K562 (cell line): ENCODE results near the gene ACTRT2. TPM values are rescaled to one million over a fixed set of nuclear protein-coding genes. Genes with fewer than 3 reads are reported as not detected.

Source experiments
- ATAC-seq: fragments of 200-7000 bp; cut with Tn5 transposase; 3 replicates; pipeline ENCODE4 v1.9.1; 2020; ENCODE audit warnings: moderate library complexity
- BruUV-seq: library from RNA; stranded (reverse); fragments of 400-500 nt; replicated peaks from 2 replicates; lab custom pipeline; 2021; lab: Mats Ljungman, UMichigan
- CTCF ChIA-PET: fragments of 300-600 bp; formaldehyde crosslinking; extraction: SDS; loops from one replicate; lab custom pipeline; 2021; ENCODE audit warnings: low intra/inter-chr PET ratio; lab: Yijun Ruan, JAX
- POLR2A ChIA-PET: fragments of 300-600, 350-650 bp; sonication (Branson Sonifier 250); formaldehyde crosslinking; extraction: SDS; loops from one replicate; lab custom pipeline; 2021; ENCODE audit warnings: antibody characterized with exemption, inconsistent platforms; lab: Yijun Ruan, JAX
- DNase-seq, 4 experiments: peaks; one replicate each; pipeline versions ENCODE4 v3.0.0 to v3.0.0-alpha.2; 2011 to 2018; ENCODE audit warnings: low spot score in 3 of 4, mixed read lengths in 3 of 4; ENCODE audit errors: extremely low read depth in 1 of 4
- FAIRE-seq: peaks from 2 replicates; lab custom pipeline; 2011; peaks lifted over from hg19 to GRCh38; lab: Jason Lieb, UNC
- H2AFZ ChIP-seq: 2 replicates; pipeline ENCODE4 v1.6.0; 2011; ENCODE audit warnings: low read depth, low read length, control low read depth, inconsistent platforms
- H3K27ac ChIP-seq: fragments of 200-600 bp; 3 replicates; pipeline ENCODE4 v1.8.0; 2011; ENCODE audit warnings: low read depth, mild to moderate bottlenecking, control low read depth, inconsistent platforms, low read length, moderate library complexity, mixed read lengths; ENCODE audit errors: extremely low read depth
- H3K27me3 ChIP-seq, 2 experiments: fragments of 300-600 bp in 1 of 2; 2 replicates in 1 of 2; 3 replicates in 1 of 2; pipeline versions ENCODE4 v1.6.0 to v1.8.0; 2011; ENCODE audit warnings: inconsistent platforms in 2 of 2, low read length in 2 of 2, mild to moderate bottlenecking in 1 of 2, mixed read lengths in 1 of 2, moderate library complexity in 1 of 2; ENCODE audit not compliant: control insufficient read depth in 2 of 2, insufficient read depth in 2 of 2
- H3K36me3 ChIP-seq: fragments of 300-600 bp; 3 replicates; pipeline ENCODE4 v1.8.0; 2011; ENCODE audit warnings: mild to moderate bottlenecking, low read length, inconsistent platforms; ENCODE audit not compliant: control insufficient read depth, insufficient read depth
- H3K4me1 ChIP-seq, 2 experiments: fragments of 200-600 bp in 1 of 2; replicated peaks in 1 of 2; 2 replicates in 1 of 2; 3 replicates in 1 of 2; pipeline versions ENCODE4 v1.5.1 to v1.8.0; 2011; ENCODE audit warnings: inconsistent platforms in 2 of 2, low read length in 2 of 2, mild to moderate bottlenecking in 1 of 2, mixed read lengths in 1 of 2, moderate library complexity in 1 of 2; ENCODE audit not compliant: control insufficient read depth in 2 of 2, insufficient read depth in 2 of 2
- H3K4me2 ChIP-seq: 2 replicates; pipeline ENCODE4 v1.6.1; 2011; ENCODE audit warnings: low read length, control low read depth, inconsistent platforms, mixed read lengths; ENCODE audit not compliant: insufficient read depth
- H3K4me3 ChIP-seq: fragments of 200-600 bp; sonication (generic), shearing (Covaris generic); 2 replicates; pipeline ENCODE4 v1.5.1; 2016; ENCODE audit warnings: control low read depth, inconsistent platforms
- H3K79me2 ChIP-seq: fragments of 200-600 bp; 3 replicates; pipeline ENCODE4 v1.8.0; 2011; ENCODE audit warnings: low read length, inconsistent platforms; ENCODE audit not compliant: control insufficient read depth, insufficient read depth
- H3K9ac ChIP-seq, 2 experiments: 2 replicates each; pipeline versions ENCODE4 v1.6.0 to v1.6.1; 2011; ENCODE audit warnings: low read depth in 2 of 2, low read length in 2 of 2, control low read depth in 1 of 2, inconsistent platforms in 1 of 2, mild to moderate bottlenecking in 1 of 2, mixed read lengths in 1 of 2; ENCODE audit not compliant: insufficient read depth in 1 of 2
- H3K9me1 ChIP-seq: one replicate; pipeline ENCODE4 v1.6.0; 2011; ENCODE audit warnings: inconsistent platforms, mild to moderate bottlenecking, low read length, moderate library complexity; ENCODE audit not compliant: control insufficient read depth, insufficient read depth
- H3K9me3 ChIP-seq: replicated peaks from 2 replicates; pipeline ENCODE4 v1.5.1; 2011; ENCODE audit warnings: low read depth, low read length, inconsistent platforms; ENCODE audit not compliant: control insufficient read depth, insufficient read depth
- H4K20me1 ChIP-seq: replicated peaks from 2 replicates; pipeline ENCODE4 v1.6.1; 2011; ENCODE audit warnings: low read length, inconsistent platforms, mixed read lengths; ENCODE audit not compliant: control insufficient read depth, insufficient read depth
- ATF1 ChIP-seq, 2 experiments: fragments of 450-650 bp in 1 of 2; IDR thresholded peaks; 2 replicates each; pipeline ENCODE4 v1.6.1; 2016; ENCODE audit warnings: missing compliant biosample characterization in 1 of 2, missing genetic modification characterization in 1 of 2
- BRD4 ChIP-seq: fragments of 200-600 bp; sonication (generic); IDR thresholded peaks from 2 replicates; pipeline ENCODE4 v1.6.1; 2017; ENCODE audit warnings: inconsistent platforms
- EP300 ChIP-seq: IDR thresholded peaks from 2 replicates; pipeline ENCODE4 v1.6.1; 2012; ENCODE audit warnings: low read length, improper control_type of control experiment
- FIP1L1 ChIP-seq: fragments of 200-400 bp; formaldehyde crosslinking; IDR thresholded peaks from 2 replicates; pipeline ENCODE4 v1.6.1; 2018; ENCODE audit warnings: mild to moderate bottlenecking, low read depth, low read length; ENCODE audit not compliant: poor library complexity, severe bottlenecking
- GTF2A2 ChIP-seq: IDR thresholded peaks from 2 replicates; pipeline ENCODE4 v1.6.1; 2016; ENCODE audit warnings: mild to moderate bottlenecking, missing genetic modification characterization, missing compliant biosample characterization
- POLR2H ChIP-seq: IDR thresholded peaks from 2 replicates; pipeline ENCODE4 v1.6.1; 2016; ENCODE audit warnings: missing genetic modification characterization, low read depth, mild to moderate bottlenecking, control low read depth, missing compliant biosample characterization, moderate library complexity
- PPARD ChIP-seq: fragments of 250-450 bp; sonication (Bioruptor Pico); IDR thresholded peaks from 2 replicates; pipeline ENCODE4 v1.8.0; 2022; ENCODE audit warnings: inconsistent platforms, mild to moderate bottlenecking, moderate library complexity
- RBBP5 ChIP-seq: fragments of 200-600 bp; sonication (generic); IDR thresholded peaks from 2 replicates; pipeline ENCODE4 v1.6.1; 2012; ENCODE audit warnings: borderline replicate concordance, mild to moderate bottlenecking, low read length, control low read depth, inconsistent platforms; ENCODE audit not compliant: insufficient read depth, poor library complexity, severe bottlenecking
- ZFPM2 ChIP-seq: fragments of 250-450 bp; sonication (Bioruptor Pico); IDR thresholded peaks from 2 replicates; pipeline ENCODE4 v1.5.1; 2022; ENCODE audit warnings: mild to moderate bottlenecking
- ZNF232 ChIP-seq: sonication (generic); formaldehyde crosslinking; IDR thresholded peaks from 2 replicates; pipeline ENCODE4 v1.8.0; 2022; ENCODE audit warnings: mild to moderate bottlenecking, missing genetic modification reagents
- WGBS: fragments of 100-300 bp; shearing (Covaris generic); methylation state at CpG from one replicate; pipeline ENCODE4 v1.1.6; 2016; ENCODE audit warnings: low coverage, mixed read lengths; ENCODE audit not compliant: insufficient coverage; ENCODE audit errors: missing lambda C conversion rate; 5-methylcytosine and 5-hydroxymethylcytosine counted together
- in situ Hi-C: fragments of 300-500 bp; cut with MboI; formaldehyde crosslinking; loops from 4 replicates; pipeline ENCODE4 v1.15.0; 2018; ENCODE audit warnings: inconsistent platforms, mixed read lengths
- intact Hi-C: fragments of 100-400 bp; cut with micrococcal nuclease; formaldehyde crosslinking; loops from 2 replicates; pipeline ENCODE4 v1.14.2; 2022
- polyA plus RNA-seq, 8 experiments: library from polyadenylated mRNA; depleted of rRNA in 4 of 8; stranded (reverse) in 5 of 8; unstranded in 3 of 8; fragments of >200 nt; fragmentation: Nextera tagmentation in 2 of 8; fragmentation: Illumina TruSeq in 1 of 8; extraction: Ambion mirVana in 2 of 8; extraction: Trizol in 1 of 8; gene quantifications; 2 replicates each; pipeline versions ENCODE4 v1.2.1 to v1.2.3, GENCODE V29; 2011 to 2014; ENCODE audit warnings: inconsistent platforms in 1 of 8, missing spikeins in 1 of 8
- total RNA-seq, 7 experiments: library from RNA; depleted of rRNA in 6 of 7; stranded (reverse); fragments of >200 nt in 6 of 7; fragmentation: Illumina TruSeq in 2 of 7; extraction: Trizol in 2 of 7; gene quantifications; 2 replicates each; pipeline versions ENCODE4 v1.2.1 to v1.2.3, GENCODE V29; 2011 to 2021; ENCODE audit warnings: low replicate concordance in 1 of 7
- TF ChIP-seq, protein P1 (sequence below): sonication (generic); formaldehyde crosslinking; IDR thresholded peaks from 2 replicates; pipeline ENCODE4 v1.8.1; 2022; ENCODE audit warnings: missing genetic modification reagents
- TF ChIP-seq, protein P2 (sequence below): fragments of 450-650 bp; formaldehyde crosslinking; IDR thresholded peaks from 2 replicates; pipeline ENCODE4 v1.4.0; 2022; ENCODE audit warnings: missing genetic modification characterization
- TF ChIP-seq, protein P3 (sequence below): fragments of 250-450 bp; sonication (Bioruptor Pico); IDR thresholded peaks from 2 replicates; pipeline ENCODE4 v1.4.0; 2020; ENCODE audit warnings: borderline replicate concordance
- TF ChIP-seq, protein P4 (sequence below): fragments of 450-650 bp; formaldehyde crosslinking; IDR thresholded peaks from 2 replicates; pipeline ENCODE4 v1.4.0; 2020; ENCODE audit warnings: mild to moderate bottlenecking, moderate library complexity

The ACTRT2 gene
- total and polyA plus RNA-seq, 9 of the 15 experiments (the other 6 are each of a cell fraction or from before 2014, with no cell fraction given) = not detected

DNA sequence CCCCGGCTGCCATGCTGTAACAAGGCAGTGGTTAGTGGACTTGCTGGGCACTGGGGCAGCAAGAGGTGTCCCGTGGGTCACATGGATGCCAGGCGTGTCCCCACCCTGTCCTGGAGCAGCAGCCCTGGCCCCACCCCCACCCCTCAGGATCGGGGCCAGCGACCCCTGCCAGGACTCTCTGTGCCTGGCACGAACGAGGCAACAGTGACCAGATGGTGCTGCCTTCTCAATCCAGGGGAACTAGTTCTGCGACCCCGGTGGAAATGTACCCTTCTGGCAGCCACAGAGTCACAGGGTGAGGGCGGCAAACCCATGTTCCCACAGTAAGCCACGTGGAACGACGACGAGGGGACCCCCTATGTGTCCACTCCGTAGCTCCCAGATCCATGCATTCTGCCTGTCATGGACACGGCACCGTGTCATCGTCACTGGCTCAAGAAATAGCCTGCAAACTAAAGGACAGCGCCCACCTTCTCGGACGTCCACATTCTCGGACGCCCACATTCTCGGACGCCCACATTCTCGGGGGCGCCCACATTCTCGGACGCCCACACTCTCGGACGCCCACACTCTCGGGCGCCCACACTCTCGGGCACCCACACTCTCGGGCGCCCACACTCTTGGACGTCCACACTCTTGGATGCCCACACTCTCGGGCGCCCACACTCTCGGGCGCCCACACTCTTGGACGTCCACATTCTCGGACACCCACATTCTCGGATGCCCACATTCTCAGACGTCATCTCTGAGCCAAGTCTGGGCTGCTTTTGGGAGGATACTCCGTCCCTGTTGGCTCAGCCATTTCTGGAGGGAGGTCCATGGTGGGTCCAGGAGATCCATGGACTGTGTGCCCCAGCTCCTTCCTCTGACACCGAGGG is 19.6 kb upstream of the ACTRT2 start:
- no peak for DNase-seq
- H3K79me2 ChIP-seq = no peaks in the 10 kb centered on the region
- H2AFZ ChIP-seq = no peak overlapping the region
- H3K9ac ChIP-seq = no peak overlapping the region
- in situ Hi-C loops = loop anchor here (5.0 kb wide), 1 partner anchor 421 kb away; no protein-coding TSS in a partner anchor
- POLR2A ChIA-PET = no interaction called here
- H3K9me3 ChIP-seq = no peaks in the 10 kb centered on the region
- TF ChIP-seq, protein P1, sequence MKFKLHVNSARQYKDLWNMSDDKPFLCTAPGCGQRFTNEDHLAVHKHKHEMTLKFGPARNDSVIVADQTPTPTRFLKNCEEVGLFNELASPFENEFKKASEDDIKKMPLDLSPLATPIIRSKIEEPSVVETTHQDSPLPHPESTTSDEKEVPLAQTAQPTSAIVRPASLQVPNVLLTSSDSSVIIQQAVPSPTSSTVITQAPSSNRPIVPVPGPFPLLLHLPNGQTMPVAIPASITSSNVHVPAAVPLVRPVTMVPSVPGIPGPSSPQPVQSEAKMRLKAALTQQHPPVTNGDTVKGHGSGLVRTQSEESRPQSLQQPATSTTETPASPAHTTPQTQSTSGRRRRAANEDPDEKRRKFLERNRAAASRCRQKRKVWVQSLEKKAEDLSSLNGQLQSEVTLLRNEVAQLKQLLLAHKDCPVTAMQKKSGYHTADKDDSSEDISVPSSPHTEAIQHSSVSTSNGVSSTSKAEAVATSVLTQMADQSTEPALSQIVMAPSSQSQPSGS (CRISPR knock-in tag) = no peak
- no peak for TF ChIP-seq ATF1 (CRISPR knock-in tag; IDR thresholded peaks at IDR 0.05)
- TF ChIP-seq ATF1 (tag; IDR thresholded peaks at IDR 0.05) = no peak
- TF ChIP-seq, protein P2, sequence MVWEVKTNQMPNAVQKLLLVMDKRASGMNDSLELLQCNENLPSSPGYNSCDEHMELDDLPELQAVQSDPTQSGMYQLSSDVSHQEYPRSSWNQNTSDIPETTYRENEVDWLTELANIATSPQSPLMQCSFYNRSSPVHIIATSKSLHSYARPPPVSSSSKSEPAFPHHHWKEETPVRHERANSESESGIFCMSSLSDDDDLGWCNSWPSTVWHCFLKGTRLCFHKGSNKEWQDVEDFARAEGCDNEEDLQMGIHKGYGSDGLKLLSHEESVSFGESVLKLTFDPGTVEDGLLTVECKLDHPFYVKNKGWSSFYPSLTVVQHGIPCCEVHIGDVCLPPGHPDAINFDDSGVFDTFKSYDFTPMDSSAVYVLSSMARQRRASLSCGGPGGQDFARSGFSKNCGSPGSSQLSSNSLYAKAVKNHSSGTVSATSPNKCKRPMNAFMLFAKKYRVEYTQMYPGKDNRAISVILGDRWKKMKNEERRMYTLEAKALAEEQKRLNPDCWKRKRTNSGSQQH (CRISPR knock-in tag) = no peak
- TF ChIP-seq ZFPM2 (CRISPR knock-in tag) = no peak
- no peak for TF ChIP-seq PPARD
- TF ChIP-seq EP300 = no peak
- no peak for TF ChIP-seq BRD4
- TF ChIP-seq RBBP5 = no peak
- no peak for TF ChIP-seq POLR2H (tag)
- no peak for TF ChIP-seq ZNF232 (CRISPR knock-in tag)
- TF ChIP-seq GTF2A2 (tag) = no peak
- TF ChIP-seq FIP1L1 = no peak
- TF ChIP-seq, protein P3, sequence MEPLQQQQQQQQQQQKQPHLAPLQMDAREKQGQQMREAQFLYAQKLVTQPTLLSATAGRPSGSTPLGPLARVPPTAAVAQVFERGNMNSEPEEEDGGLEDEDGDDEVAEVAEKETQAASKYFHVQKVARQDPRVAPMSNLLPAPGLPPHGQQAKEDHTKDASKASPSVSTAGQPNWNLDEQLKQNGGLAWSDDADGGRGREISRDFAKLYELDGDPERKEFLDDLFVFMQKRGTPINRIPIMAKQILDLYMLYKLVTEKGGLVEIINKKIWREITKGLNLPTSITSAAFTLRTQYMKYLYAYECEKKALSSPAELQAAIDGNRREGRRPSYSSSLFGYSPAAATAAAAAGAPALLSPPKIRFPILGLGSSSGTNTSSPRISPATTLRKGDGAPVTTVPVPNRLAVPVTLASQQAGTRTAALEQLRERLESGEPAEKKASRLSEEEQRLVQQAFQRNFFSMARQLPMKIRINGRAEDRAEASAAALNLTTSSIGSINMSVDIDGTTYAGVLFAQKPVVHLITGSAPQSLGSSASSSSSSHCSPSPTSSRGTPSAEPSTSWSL = no peak
- TF ChIP-seq, protein P4, sequence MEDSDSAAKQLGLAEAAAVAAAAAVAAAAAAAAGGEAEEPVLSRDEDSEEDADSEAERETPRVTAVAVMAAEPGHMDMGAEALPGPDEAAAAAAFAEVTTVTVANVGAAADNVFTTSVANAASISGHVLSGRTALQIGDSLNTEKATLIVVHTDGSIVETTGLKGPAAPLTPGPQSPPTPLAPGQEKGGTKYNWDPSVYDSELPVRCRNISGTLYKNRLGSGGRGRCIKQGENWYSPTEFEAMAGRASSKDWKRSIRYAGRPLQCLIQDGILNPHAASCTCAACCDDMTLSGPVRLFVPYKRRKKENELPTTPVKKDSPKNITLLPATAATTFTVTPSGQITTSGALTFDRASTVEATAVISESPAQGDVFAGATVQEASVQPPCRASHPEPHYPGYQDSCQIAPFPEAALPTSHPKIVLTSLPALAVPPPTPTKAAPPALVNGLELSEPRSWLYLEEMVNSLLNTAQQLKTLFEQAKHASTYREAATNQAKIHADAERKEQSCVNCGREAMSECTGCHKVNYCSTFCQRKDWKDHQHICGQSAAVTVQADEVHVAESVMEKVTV = no peak
- FAIRE-seq = no peak
- no TSS peak for BruUV-seq
- no peak for ATAC-seq
- H3K4me1 ChIP-seq = no peaks in the 10 kb centered on the region; a peak in 1 of 5 replicates
- H3K9me1 ChIP-seq = no peaks in the 10 kb centered on the region
- H3K4me3 ChIP-seq = no peak overlapping the region
- H4K20me1 ChIP-seq = no peaks in the 10 kb centered on the region
- H3K27ac ChIP-seq = no peak overlapping the region
- no peaks in the 10 kb centered on the region for H3K36me3 ChIP-seq
- intact Hi-C loops = no loop called here
- CTCF ChIA-PET = no interaction called here
- H3K27me3 ChIP-seq = peaks cover 0 to 14% of the 10 kb centered on the region in 2 experiments; a peak in 3 of 5 replicates
- WGBS = under 1% methylated on average over 47 of the region's 47 CpGs
- no peak overlapping the region for H3K4me2 ChIP-seq
